MCF 10A (cell line): ENCODE measurements around the gene OTOF. TPM values are rescaled to one million over a fixed set of nuclear protein-coding genes. Genes with fewer than 3 reads are reported as not detected.

Experiments
- BruUV-seq: library from RNA; stranded (reverse); fragments of 400-500 nt; replicated peaks from 2 replicates; lab custom pipeline; 2021; lab: Mats Ljungman, UMichigan
- CTCF ChIA-PET: fragments of 300-600 bp; sonication (Branson Sonifier 250); formaldehyde crosslinking; extraction: SDS; loops from one replicate; lab custom pipeline; 2021; ENCODE audit warnings: antibody characterized with exemption, inconsistent platforms; lab: Yijun Ruan, JAX
- POLR2A ChIA-PET: fragments of 300-600, 350-650 bp; sonication (Branson Sonifier 250); formaldehyde crosslinking; extraction: SDS; loops from one replicate; lab custom pipeline; 2020; ENCODE audit warnings: antibody characterized with exemption, inconsistent platforms; lab: Yijun Ruan, JAX
- DNase-seq: peaks from one replicate; pipeline ENCODE4 v3.0.0-alpha.2; 2018; ENCODE audit not compliant: unreplicated experiment
- H3K27ac Mint-ChIP-seq: one replicate; pipeline ENCODE4 v1.8.0; 2022; ENCODE audit warnings: mild to moderate bottlenecking, low read depth, mixed read lengths; ENCODE audit not compliant: unreplicated experiment
- H3K27me3 Mint-ChIP-seq: one replicate; pipeline ENCODE4 v1.8.0; 2022; ENCODE audit warnings: mixed read lengths; ENCODE audit not compliant: insufficient read depth, unreplicated experiment
- H3K36me3 Mint-ChIP-seq: one replicate; pipeline ENCODE4 v1.8.0; 2022; ENCODE audit warnings: mild to moderate bottlenecking, moderate library complexity, mixed read lengths; ENCODE audit not compliant: insufficient read depth, unreplicated experiment
- H3K4me1 Mint-ChIP-seq: one replicate; pipeline ENCODE4 v1.8.0; 2022; ENCODE audit warnings: mixed read lengths; ENCODE audit not compliant: insufficient read depth, unreplicated experiment
- H3K4me3 Mint-ChIP-seq: one replicate; pipeline ENCODE4 v1.8.0; 2022; ENCODE audit warnings: mild to moderate bottlenecking, moderate library complexity, mixed read lengths; ENCODE audit not compliant: unreplicated experiment
- H3K9me3 Mint-ChIP-seq: one replicate; pipeline ENCODE4 v1.8.0; 2022; ENCODE audit warnings: mixed read lengths; ENCODE audit not compliant: unreplicated experiment
- intact Hi-C: fragments of 100-400 bp; cut with micrococcal nuclease; formaldehyde crosslinking; loops from 2 replicates; pipeline ENCODE4 v1.14.1; 2022
- total RNA-seq: library from RNA; stranded (reverse); gene quantifications from 2 replicates; pipeline ENCODE4 v1.2.3, GENCODE V29; 2022
- TF ChIP-seq, protein P1 (sequence below): fragments of 200-600 bp; IDR thresholded peaks from one replicate; pipeline ENCODE4 v1.8.0; 2022; ENCODE audit warnings: antibody characterized with exemption, mild to moderate bottlenecking; ENCODE audit not compliant: unreplicated experiment

Gene OTOF
- total RNA-seq, 1 experiment from 2014 or later = not detected

DNA sequence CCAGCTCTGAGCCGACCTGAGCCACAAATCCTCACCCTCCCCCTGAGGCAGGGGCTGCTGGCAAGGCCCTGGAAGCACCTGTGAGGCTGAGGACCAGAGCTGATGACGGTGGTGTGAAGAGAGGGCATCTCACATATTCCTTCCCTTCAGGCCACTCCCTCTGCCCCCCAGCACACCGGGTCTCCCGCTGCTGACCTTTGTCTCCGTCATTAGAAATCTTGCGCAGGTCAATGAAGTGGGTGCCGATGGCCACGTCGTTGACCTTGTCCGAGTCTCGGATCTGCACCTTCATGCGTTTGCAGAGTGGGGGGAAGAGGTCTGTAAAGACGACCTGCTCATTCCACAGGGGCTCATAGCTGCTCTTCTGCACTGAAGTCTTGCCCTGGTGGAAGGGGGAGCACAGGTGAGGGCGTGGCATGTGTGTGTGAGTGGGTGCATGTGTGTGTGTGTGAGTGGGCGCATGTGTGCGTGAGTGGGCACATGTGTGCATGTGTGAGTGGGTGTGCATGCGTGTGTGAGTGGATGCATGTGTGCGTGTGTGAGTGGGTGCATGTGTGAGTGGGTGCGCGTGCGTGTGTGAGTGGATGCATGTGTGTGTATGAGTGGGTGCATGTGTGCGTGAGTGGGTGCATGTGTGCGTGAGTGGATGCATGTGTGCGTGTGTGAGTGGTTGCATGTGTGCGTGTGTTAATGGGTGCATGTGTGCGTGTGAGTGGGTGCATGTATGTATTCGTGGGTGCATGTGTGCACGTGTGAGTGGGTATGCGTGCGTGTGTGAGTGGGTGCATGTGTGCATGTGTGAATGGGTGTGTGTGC is 4.5 kb upstream of the OTOF start:
- BruUV-seq = no TSS peak
- Mint-ChIP-seq H3K27ac (no peak overlapping the region), H3K36me3 (no peaks in the 10 kb centered on the region), H3K4me1 (peaks cover 7% of the 10 kb centered on the region), H3K27me3 (peaks cover 22% of the 10 kb centered on the region), H3K9me3 (no peaks in the 10 kb centered on the region), H3K4me3 (no peak overlapping the region)
- TF ChIP-seq, protein P1, sequence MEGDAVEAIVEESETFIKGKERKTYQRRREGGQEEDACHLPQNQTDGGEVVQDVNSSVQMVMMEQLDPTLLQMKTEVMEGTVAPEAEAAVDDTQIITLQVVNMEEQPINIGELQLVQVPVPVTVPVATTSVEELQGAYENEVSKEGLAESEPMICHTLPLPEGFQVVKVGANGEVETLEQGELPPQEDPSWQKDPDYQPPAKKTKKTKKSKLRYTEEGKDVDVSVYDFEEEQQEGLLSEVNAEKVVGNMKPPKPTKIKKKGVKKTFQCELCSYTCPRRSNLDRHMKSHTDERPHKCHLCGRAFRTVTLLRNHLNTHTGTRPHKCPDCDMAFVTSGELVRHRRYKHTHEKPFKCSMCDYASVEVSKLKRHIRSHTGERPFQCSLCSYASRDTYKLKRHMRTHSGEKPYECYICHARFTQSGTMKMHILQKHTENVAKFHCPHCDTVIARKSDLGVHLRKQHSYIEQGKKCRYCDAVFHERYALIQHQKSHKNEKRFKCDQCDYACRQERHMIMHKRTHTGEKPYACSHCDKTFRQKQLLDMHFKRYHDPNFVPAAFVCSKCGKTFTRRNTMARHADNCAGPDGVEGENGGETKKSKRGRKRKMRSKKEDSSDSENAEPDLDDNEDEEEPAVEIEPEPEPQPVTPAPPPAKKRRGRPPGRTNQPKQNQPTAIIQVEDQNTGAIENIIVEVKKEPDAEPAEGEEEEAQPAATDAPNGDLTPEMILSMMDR = no peak
- ChIA-PET POLR2A (no interaction called here), CTCF (no interaction called here)
- no peak for DNase-seq
- intact Hi-C loops = no loop called here

DNA sequence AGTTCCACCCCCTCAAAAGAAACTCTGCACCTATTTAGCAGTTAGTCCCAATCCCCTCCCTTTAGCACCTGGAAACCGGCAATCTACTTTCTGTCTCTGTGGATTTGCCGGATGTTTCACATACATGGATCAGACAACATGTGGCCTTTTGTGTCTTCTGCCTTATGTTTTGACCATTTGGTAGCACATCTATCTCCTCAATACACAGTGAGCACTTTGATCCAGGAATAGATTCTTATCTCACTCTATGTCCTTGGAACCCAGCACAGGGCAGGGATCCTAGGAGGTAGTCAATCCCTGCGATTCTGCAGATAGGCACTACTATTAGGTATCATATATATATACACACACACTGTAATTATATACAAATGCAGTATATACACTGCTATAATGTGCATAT is 3.8 kb upstream of the OTOF start:
- H3K27ac Mint-ChIP-seq = no peak overlapping the region
- BruUV-seq = no TSS peak
- H3K4me1 Mint-ChIP-seq = peaks cover 8% of the 10 kb centered on the region
- H3K27me3 Mint-ChIP-seq = peaks cover 22% of the 10 kb centered on the region
- H3K9me3 Mint-ChIP-seq = no peaks in the 10 kb centered on the region
- H3K4me3 Mint-ChIP-seq = no peak overlapping the region
- CTCF ChIA-PET = interaction anchor here (1.8 kb wide), 1 partner anchor 12 kb away, joined by 5 read pairs; no protein-coding TSS in a partner anchor
- intact Hi-C loops = no loop called here
- POLR2A ChIA-PET = no interaction called here
- TF ChIP-seq, protein P1 = no peak
- H3K36me3 Mint-ChIP-seq = no peaks in the 10 kb centered on the region
- DNase-seq = no peak

DNA sequence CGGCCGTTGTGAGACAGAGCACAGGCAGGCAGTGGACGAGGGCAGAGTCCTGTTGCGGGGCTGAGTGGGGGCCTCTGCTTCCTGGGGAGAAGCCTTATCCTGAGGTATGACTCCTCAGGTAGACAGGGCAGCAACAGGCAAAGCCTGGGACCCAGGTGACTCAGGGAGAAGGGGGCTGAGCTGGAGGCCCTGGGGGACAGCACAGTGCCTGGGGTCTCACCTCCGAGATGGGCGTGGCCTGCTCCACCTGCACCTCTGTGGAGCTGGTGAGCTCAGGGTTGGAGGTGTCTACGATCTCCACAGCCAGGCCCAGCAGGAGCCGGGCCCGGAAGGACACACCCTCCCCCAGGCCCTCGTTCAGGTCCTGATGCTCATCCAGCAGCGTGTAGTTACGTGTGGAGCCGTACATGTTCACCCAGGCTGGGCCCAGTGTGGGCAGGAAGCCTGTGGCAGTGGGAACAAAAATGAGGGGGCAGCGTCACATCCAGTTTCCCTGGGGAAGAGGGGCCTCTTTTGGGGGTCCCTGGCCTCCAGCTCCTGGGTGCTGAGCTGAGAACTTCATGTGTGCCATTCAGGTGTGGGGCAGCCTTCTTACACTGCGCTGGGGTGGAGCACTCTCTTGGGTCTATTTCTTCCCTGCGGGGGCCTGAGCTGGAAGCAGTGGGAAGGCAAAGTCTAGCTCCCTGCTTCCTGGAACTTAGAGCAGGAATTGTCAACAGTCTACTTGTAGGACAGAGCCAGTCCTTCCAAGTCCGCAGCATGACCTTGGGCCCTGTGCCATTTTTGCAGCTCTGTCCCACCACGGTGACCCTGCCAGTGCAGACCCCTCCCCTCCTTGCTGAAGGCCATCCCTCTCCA is 2.9 kb upstream of the OTOF start:
- H3K36me3 Mint-ChIP-seq = no peaks in the 10 kb centered on the region
- CTCF ChIA-PET = interaction anchor here (1.8 kb wide), 1 partner anchor 11 kb away, joined by 5 read pairs; no protein-coding TSS in a partner anchor
- TF ChIP-seq, protein P1 = no peak
- H3K4me1 Mint-ChIP-seq = peaks cover 8% of the 10 kb centered on the region
- H3K27ac Mint-ChIP-seq = no peak overlapping the region
- intact Hi-C loops = no loop called here
- POLR2A ChIA-PET = no interaction called here
- BruUV-seq = no TSS peak
- peaks cover 17% of the 10 kb centered on the region for H3K27me3 Mint-ChIP-seq
- no peak for DNase-seq
- no peaks in the 10 kb centered on the region for H3K9me3 Mint-ChIP-seq
- no peak overlapping the region for H3K4me3 Mint-ChIP-seq
